WERI-Rb-1 (cell line): ENCODE data around the gene RANBP17.

ENCODE experiments used
- DNase-seq: peaks from one replicate; pipeline ENCODE4 v3.0.0-alpha.2; 2020
- H3K27ac ChIP-seq: fragments of 250-450 bp; sonication (Bioruptor Pico); 2 replicates; pipeline ENCODE4 v1.5.1; 2020; ENCODE audit warnings: mild to moderate bottlenecking, moderate library complexity
- H3K27me3 ChIP-seq: fragments of 250-450 bp; sonication (Bioruptor Pico); 2 replicates; pipeline ENCODE4 v1.5.1; 2021; ENCODE audit warnings: mild to moderate bottlenecking, low read depth, moderate library complexity; ENCODE audit not compliant: insufficient read depth, severe bottlenecking
- H3K36me3 ChIP-seq: fragments of 250-450 bp; sonication (Bioruptor Pico); 2 replicates; pipeline ENCODE4 v1.5.1; 2020; ENCODE audit warnings: mild to moderate bottlenecking, moderate library complexity
- H3K4me3 ChIP-seq: 2 replicates; pipeline ENCODE4 v1.5.1; 2011; ENCODE audit warnings: low read depth, mild to moderate bottlenecking, control low read depth, low read length
- H3K9me3 ChIP-seq: fragments of 250-450 bp; sonication (Bioruptor Pico); 2 replicates; pipeline ENCODE4 v1.5.1; 2021; ENCODE audit warnings: mild to moderate bottlenecking, moderate library complexity; ENCODE audit not compliant: severe bottlenecking
- CTCF ChIP-seq: IDR thresholded peaks from 2 replicates; pipeline ENCODE4 v1.5.1; 2011; ENCODE audit warnings: low read depth, mild to moderate bottlenecking, control low read depth, inconsistent platforms, low read length

The RANBP17 gene

DNA sequence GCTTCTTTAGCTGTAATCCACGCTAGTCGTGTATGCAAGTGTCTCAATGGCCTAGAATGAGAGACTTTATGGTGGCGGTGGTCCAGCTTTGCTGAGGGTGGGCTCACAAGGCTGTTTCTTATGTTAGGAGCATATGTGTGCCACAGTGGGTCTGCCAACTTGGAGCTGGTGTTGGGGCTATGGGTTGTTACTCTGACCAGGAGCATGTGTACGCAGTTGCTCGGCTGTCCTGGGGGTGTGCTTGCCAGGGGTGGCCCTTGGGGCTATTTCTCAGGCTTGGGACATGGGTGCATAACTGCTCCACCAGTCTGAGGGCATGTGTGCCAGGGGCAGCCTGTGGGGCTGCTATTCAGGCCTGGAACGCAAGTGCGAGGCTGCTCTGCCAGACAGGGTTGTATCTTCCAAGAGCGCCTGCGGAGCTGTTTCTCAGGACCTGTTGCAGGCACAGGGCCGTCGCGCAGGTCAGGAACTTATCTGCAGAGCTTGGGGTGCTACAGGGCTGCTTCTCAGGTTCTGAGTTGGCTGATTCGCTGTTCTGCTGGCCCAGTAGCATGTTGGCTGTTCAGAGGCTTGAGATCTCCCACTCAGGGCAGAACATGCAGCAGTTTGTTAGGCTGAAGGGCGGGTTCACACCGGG, 259.3 kb downstream of the RANBP17 start:
- Histone ChIP-seq H3K27ac (no peak overlapping the region), H3K9me3 (no peaks in the 10 kb centered on the region), H3K4me3 (no peak overlapping the region), H3K27me3 (no peaks in the 10 kb centered on the region), H3K36me3 (no peaks in the 10 kb centered on the region)
- DNase-seq, result no peak
- no peak for TF ChIP-seq CTCF

DNA sequence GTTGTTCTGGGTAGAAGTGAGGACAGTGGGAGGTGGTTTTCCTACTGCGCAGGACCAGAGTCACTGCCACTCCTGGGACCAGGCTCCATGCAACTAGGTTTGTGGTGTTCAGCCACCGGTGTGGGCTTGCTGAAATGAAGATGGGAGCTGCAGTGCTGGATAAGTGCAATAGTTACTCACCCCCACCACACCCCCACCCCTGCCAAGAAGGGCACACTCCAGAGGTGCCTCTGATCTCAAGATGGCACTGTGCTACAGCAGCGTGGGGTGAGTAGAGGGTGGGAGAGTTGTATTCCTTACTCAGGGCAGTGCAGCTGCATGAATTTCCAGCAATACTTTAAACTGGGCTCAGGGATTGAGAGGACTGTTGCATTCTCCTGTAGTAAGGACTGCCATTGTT, 259.8 kb downstream of the RANBP17 start:
- no peak for TF ChIP-seq CTCF
- no peak overlapping the region for H3K27ac ChIP-seq
- DNase-seq, result no peak

GRCh38 chr5:171122372-171122771, 260.6 kb downstream of the RANBP17 start:
- TF ChIP-seq CTCF, result no peak
- no peaks in the 10 kb centered on the region for H3K36me3 ChIP-seq
- no peak overlapping the region for H3K27ac ChIP-seq
- H3K9me3 ChIP-seq, result no peaks in the 10 kb centered on the region
- no peak for DNase-seq
- no peak overlapping the region for H3K4me3 ChIP-seq
- no peaks in the 10 kb centered on the region for H3K27me3 ChIP-seq

More for the DNA sequence above, 259.8 kb downstream of the RANBP17 start:
- no peak overlapping the region for H3K4me3 ChIP-seq
- H3K27me3 ChIP-seq, result no peaks in the 10 kb centered on the region
- no peaks in the 10 kb centered on the region for H3K9me3 ChIP-seq
- no peaks in the 10 kb centered on the region for H3K36me3 ChIP-seq

GRCh38 chr5:171123417-171123816, 261.6 kb downstream of the RANBP17 start:
- no peak for TF ChIP-seq CTCF
- Histone ChIP-seq H3K27me3 (no peaks in the 10 kb centered on the region), H3K27ac (no peak overlapping the region), H3K36me3 (no peaks in the 10 kb centered on the region), H3K9me3 (no peaks in the 10 kb centered on the region), H3K4me3 (no peak overlapping the region)
- no peak for DNase-seq

DNA sequence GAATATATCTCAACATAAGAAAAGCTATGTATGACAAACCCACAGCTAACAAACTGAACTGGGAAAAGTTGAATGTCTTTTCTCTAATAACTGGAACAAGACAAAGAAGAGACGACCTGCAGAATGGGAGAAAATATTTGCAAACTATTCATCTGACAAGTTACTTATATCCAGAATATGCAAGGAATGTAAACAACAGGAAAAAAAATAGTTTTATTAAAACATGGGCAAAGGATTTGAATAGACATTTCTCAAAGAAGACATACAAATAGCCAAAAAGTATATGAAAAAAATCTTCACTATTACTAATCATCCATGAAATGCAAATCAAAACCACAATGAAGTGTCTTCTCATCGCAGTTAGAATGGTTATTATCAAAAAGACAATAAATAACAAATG, 265.5 kb downstream of the RANBP17 start:
- no peak for TF ChIP-seq CTCF
- no peaks in the 10 kb centered on the region for H3K36me3 ChIP-seq
- DNase-seq, result no peak

GRCh38 chr5:171128136-171128535, 266.3 kb downstream of the RANBP17 start:
- DNase-seq, result no peak
- Histone ChIP-seq H3K4me3 (no peak overlapping the region), H3K27ac (no peak overlapping the region), H3K36me3 (no peaks in the 10 kb centered on the region), H3K9me3 (no peaks in the 10 kb centered on the region), H3K27me3 (no peaks in the 10 kb centered on the region)
- TF ChIP-seq CTCF, result no peak

More for the DNA sequence above, 265.5 kb downstream of the RANBP17 start:
- Histone ChIP-seq H3K4me3 (no peak overlapping the region), H3K9me3 (no peaks in the 10 kb centered on the region), H3K27me3 (no peaks in the 10 kb centered on the region), H3K27ac (no peak overlapping the region)
